Colonic mucosa (tissue), 4 donors: ENCODE results near the gene ACIN1. TPM values are rescaled to one million over a fixed set of nuclear protein-coding genes. Genes with fewer than 3 reads are reported as not detected.

Experiments used
- DNase-seq: peaks from one replicate; pipeline ENCODE4 v3.0.0-alpha.2; 2020
- H3K27ac ChIP-seq: fragments of 200-600 bp; one replicate; pipeline ENCODE4 v1.8.0; 2021
- H3K27me3 ChIP-seq: fragments of 200-600 bp; one replicate; pipeline ENCODE4 v1.8.0; 2021
- H3K36me3 ChIP-seq: fragments of 200-600 bp; one replicate; pipeline ENCODE4 v1.8.0; 2021
- H3K4me1 ChIP-seq: fragments of 200-600 bp; one replicate; pipeline ENCODE4 v1.8.0; 2021; ENCODE audit warnings: mild to moderate bottlenecking
- H3K4me3 ChIP-seq: fragments of 200-600 bp; one replicate; pipeline ENCODE4 v1.8.0; 2021
- H3K9ac ChIP-seq, 2 donors: one replicate each; pipeline ENCODE4 v1.7.0; 2013; ENCODE audit warnings: control low read depth in 2 of 2, low read depth in 2 of 2, low read length in 2 of 2
- H3K9me3 ChIP-seq: fragments of 200-600 bp; one replicate; pipeline ENCODE4 v1.8.0; 2021
- intact Hi-C: fragments of 100-400 bp; cut with DNase I; formaldehyde crosslinking; loops from one replicate; pipeline ENCODE4 v1.14.1; 2022
- total RNA-seq, 2 donors: library from RNA; stranded (reverse); fragmentation: NEBNext Ultra II Directional in 1 of 2; extraction: Animal tissue kit (Norgen Biotek cat#: 25700) in 1 of 2; gene quantifications; one replicate each; pipeline ENCODE4 v1.2.1, GENCODE V29; 2021
- TF ChIP-seq, protein P1 (sequence below): fragments of 200-600 bp; IDR thresholded peaks from one replicate; pipeline ENCODE4 v1.8.0; 2022; ENCODE audit warnings: antibody characterized with exemption, mild to moderate bottlenecking
- donor health status: healthy.
- donor health status: DM: no; HTN: no; CAD: no.
- donor health status: DM: no; HTN: no; CAD: no.

Gene ACIN1
- total RNA-seq, 2 donors from 2014 or later: 99.4 to 154 TPM

DNA sequence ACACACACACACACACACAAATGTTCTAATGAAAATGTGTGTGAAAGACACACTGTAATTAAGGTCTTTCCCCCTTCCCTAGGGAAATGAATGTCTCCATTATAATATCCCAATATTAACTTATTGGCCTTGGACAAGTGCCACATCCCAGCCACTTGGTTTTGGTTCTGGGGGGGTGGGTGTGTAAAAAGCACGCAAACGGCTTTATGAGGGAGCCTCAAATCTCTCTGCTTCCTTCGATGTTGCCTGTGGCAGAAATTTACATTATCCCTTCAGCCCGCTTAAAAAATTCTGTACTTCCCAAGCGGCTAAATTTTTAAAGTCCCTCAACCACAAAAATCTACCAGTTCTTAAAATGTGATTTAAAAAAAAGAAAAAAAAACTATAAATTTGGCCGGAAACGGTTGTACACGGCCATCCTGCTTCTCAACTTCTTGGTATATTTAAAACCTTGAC is 85.4 kb downstream of the ACIN1 start:
- Histone ChIP-seq H3K27ac (peak overlapping the region; percentile 60), H3K4me3 (peak overlapping the region; percentile 32), H3K9me3 (no peaks in the 10 kb centered on the region), H3K9ac (peak overlapping the region in 1 of 2 donors; percentile 58), H3K36me3 (no peaks in the 10 kb centered on the region), H3K27me3 (no peaks in the 10 kb centered on the region), H3K4me1 (peaks cover 4% of the 10 kb centered on the region)
- DNase-seq: no peak
- intact Hi-C loops: no loop called here
- TF ChIP-seq, protein P1, sequence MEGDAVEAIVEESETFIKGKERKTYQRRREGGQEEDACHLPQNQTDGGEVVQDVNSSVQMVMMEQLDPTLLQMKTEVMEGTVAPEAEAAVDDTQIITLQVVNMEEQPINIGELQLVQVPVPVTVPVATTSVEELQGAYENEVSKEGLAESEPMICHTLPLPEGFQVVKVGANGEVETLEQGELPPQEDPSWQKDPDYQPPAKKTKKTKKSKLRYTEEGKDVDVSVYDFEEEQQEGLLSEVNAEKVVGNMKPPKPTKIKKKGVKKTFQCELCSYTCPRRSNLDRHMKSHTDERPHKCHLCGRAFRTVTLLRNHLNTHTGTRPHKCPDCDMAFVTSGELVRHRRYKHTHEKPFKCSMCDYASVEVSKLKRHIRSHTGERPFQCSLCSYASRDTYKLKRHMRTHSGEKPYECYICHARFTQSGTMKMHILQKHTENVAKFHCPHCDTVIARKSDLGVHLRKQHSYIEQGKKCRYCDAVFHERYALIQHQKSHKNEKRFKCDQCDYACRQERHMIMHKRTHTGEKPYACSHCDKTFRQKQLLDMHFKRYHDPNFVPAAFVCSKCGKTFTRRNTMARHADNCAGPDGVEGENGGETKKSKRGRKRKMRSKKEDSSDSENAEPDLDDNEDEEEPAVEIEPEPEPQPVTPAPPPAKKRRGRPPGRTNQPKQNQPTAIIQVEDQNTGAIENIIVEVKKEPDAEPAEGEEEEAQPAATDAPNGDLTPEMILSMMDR: no peak

DNA sequence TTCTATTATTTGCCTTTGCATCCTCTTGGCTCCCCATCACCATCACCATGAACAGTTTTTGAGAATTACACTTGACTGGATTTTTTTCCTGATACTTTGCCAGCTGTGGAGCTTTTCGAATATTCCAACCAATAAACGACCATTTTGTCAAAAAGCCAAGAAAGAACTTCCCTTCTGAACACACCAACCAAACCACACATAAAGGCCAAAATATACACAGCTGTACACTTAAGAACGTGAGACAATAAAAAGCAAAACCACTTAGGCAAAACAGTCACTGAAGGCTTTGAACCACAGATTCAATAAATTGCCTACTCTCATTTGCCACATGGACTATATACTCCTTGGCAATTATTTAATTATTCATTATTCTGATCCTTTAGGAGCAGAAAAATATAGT is 86.1 kb downstream of the ACIN1 start:
- Histone ChIP-seq H3K9ac (no peak overlapping the region), H3K4me1 (peaks cover 4% of the 10 kb centered on the region), H3K4me3 (no peak overlapping the region), H3K27me3 (no peaks in the 10 kb centered on the region), H3K27ac (no peak overlapping the region), H3K36me3 (no peaks in the 10 kb centered on the region), H3K9me3 (no peaks in the 10 kb centered on the region)
- TF ChIP-seq, protein P1: no peak
- intact Hi-C loops: no loop called here
- no peak for DNase-seq

Other genes starting within 250 kb of the ACIN1 start
- gene LRP10, start 223.4 kb downstream of the ACIN1 start, total RNA-seq: 100 to 1,000 TPM; 204 to 222 TPM
- under 1 TPM; 0.24 to 0.30 TPM for gene REM2, start 211.9 kb downstream of the ACIN1 start, total RNA-seq
- gene RBM23, start 176.0 kb downstream of the ACIN1 start, total RNA-seq: 10 to 100 TPM; 66.8 to 67.7 TPM
- gene PRMT5, start 165.8 kb downstream of the ACIN1 start, total RNA-seq: 10 to 100 TPM; 39.3 to 86.4 TPM
- 10 to 100 TPM; 36.6 to 54.1 TPM for gene HAUS4, start 138.0 kb downstream of the ACIN1 start, total RNA-seq
- gene AJUBA, start 112.6 kb downstream of the ACIN1 start, total RNA-seq: 1 to 10 TPM; 4.1 to 6.7 TPM
- gene C14orf93, start 85.0 kb downstream of the ACIN1 start, total RNA-seq: 10 to 100 TPM in 1 of 2 donors, 1 to 10 TPM in 1; 8.8 to 14.5 TPM
- gene PSMB5, start 60.2 kb downstream of the ACIN1 start, total RNA-seq: 100 to 1,000 TPM in 1 of 2 donors, 10 to 100 TPM in 1; 99.7 to 137 TPM
- gene PSMB11, start 52.9 kb downstream of the ACIN1 start, total RNA-seq: not detected
- gene CDH24, start 37.6 kb downstream of the ACIN1 start, total RNA-seq: 10 to 100 TPM in 1 of 2 donors, 1 to 10 TPM in 1; 4.4 to 11.4 TPM
- 10 to 100 TPM; 56.2 to 59.2 TPM for gene C14orf119, start 369 bp upstream of the ACIN1 start, total RNA-seq
- gene CIROP, start 9.9 kb upstream of the ACIN1 start, total RNA-seq: not detected
- not detected for gene CEBPE, start 24.1 kb upstream of the ACIN1 start, total RNA-seq
- gene SLC7A8, start 88.5 kb upstream of the ACIN1 start, total RNA-seq: 10 to 100 TPM; 21.5 to 23.8 TPM
- not detected for gene RNF212B, start 142.8 kb upstream of the ACIN1 start, total RNA-seq
- 10 to 100 TPM; 16.5 to 21.9 TPM for gene HOMEZ, start 191.0 kb upstream of the ACIN1 start, total RNA-seq
- 10 to 100 TPM in 1 of 2 donors, 1 to 10 TPM in 1; 7.6 to 12.6 TPM for gene PPP1R3E, start 207.7 kb upstream of the ACIN1 start, total RNA-seq
- 10 to 100 TPM; 26.2 to 42.7 TPM for gene BCL2L2, start 211.7 kb upstream of the ACIN1 start, total RNA-seq
- gene PABPN1, start 226.3 kb upstream of the ACIN1 start, total RNA-seq: 100 to 1,000 TPM; 122 to 197 TPM